Measurements from ENCODE around the gene ERP27. TPM values are rescaled to one million over a fixed set of nuclear protein-coding genes. Genes with fewer than 3 reads are reported as not detected.

Gene ERP27
- total RNA-seq = 1 to 10 TPM; 1.0 to 1.2 TPM
- long read RNA-seq, donor 1 = 0 reads
- long read RNA-seq, donor 2 = 0 reads

DNA sequence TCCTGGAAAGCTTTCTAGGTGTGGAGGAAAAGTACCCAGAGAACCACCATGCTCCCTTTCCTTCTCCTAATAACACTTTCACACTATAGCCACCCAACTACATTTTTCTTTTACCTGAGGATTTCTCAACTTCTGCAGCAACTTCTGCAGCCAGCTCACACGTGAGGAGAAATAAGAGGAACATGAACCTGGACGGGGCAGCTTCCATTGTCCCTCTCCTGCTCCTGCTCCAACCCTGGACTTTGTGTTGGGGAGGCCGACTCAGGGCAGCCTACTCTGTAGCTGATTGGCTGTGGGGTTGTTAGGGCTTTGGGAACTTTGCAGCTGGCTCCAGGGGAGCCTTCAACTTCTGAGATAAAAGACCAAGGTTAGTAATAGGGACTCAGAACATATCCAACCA lies at the start of gene ERP27:
Gene ERP27, minus strand, starts transcription at position 237 of the 400 bp plus-strand sequence. Its CDS starts 29 bp downstream, at position 208.
- intact Hi-C loops (cut with DNase I) = loop anchor here in 1 of 2 donors (10.0 kb wide), 1 partner anchor 46 kb away; no protein-coding TSS in a partner anchor
- no peak for DNase-seq (ENCODE audit: low spot score)

DNA sequence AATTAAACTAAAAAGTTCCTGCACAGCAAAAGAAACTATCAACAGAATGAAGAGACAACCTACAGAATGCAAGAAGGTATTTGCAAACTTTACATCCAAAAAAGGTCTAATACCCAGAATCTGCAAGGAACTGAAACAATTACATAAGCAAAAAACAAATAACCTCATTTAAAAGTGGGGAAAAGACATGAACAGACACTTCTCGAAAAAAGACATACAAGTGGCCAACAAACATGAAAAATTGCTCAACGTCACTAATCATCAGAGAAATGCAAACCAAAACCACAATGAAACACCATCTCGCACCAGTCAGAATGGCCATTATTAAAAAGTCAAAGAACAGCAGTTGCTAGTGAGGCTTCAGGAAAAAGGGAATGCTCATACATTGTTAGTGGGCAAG lies 49.7 kb upstream of the ERP27 start:
- no peak for DNase-seq (ENCODE audit: low spot score)
- intact Hi-C loops (cut with DNase I) = loop anchor here in 1 of 2 donors (10.0 kb wide), 1 partner anchor 53 kb away; the partner anchor contains the start of gene ERP27

DNA sequence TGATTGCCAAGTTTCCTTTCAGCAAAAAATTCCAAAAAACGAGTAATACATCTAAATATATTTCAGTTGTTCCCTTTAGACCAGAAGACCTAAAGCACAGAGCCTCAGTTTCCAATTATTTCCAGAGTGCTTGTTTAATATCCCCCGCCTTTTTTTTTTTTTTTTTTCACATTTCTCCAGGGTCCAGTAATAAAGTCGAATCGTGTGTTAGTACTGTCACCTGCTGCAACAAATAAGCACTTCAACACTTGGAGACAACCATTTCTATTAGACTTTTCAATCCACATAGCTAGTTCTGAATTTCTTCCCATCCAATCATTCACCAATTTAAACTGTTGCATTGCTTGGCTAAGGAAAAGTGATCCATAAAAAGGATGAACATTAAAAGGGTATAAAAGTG lies 48.1 kb upstream of the ERP27 start:
- intact Hi-C loops (cut with DNase I) = loop anchor here in 1 of 2 donors (10.0 kb wide), 1 partner anchor 52 kb away; the partner anchor contains the start of gene ERP27
- DNase-seq (ENCODE audit: low spot score) = no peak

DNA sequence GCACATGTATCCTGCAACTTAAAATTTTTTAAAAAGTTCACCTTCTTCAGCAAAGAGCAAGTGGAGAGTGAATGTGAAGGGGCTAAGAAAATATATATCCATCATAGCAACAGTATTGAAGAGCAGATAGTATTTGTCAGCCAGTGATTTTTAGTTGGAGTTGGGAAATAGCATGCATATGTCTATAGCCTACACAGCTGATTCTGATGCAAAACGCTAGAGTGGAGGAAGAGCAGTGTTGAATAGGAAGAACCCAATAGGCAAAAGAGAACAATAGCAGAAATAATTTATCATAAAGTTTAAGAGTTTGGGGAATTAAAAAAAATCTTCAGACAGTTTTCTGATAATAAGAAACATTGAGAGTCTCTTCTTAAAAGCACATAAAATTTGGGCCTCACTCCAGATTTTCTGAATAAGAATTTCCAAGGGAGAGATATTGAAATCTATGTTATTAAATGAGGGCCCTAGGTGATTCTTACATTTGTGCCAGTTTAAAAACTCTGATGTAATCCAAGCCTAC lies 46.5 kb upstream of the ERP27 start:
- intact Hi-C loops (cut with DNase I) = loop anchor here in 1 of 2 donors (10.0 kb wide), 1 partner anchor 50 kb away; the partner anchor contains the start of gene ERP27

DNA sequence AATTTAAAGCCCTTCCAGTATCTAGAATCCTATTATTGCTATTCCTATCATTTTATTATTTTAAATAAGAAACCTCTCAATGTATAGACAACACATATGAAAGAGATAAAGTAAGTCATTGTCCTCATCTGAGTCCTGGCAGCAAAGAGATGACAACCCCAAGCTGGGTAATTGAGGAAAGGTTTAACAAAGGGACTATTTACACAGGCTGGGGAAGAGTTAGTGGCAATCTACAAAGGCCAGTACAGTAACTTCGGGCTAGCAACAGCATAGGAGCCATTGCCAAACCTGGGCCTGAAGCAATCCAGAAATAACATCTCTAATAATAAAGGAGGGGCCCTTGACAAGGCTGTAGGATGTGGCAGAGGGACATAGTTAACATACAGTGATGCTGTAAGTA lies 45.7 kb upstream of the ERP27 start:
- no peak for DNase-seq (ENCODE audit: low spot score)
- intact Hi-C loops (cut with DNase I) = loop anchor here in 1 of 2 donors (10.0 kb wide), 1 partner anchor 49 kb away; the partner anchor contains the start of gene ERP27

More for the DNA sequence above, 46.5 kb upstream of the ERP27 start:
- DNase-seq (ENCODE audit: low spot score) = no peak

DNA sequence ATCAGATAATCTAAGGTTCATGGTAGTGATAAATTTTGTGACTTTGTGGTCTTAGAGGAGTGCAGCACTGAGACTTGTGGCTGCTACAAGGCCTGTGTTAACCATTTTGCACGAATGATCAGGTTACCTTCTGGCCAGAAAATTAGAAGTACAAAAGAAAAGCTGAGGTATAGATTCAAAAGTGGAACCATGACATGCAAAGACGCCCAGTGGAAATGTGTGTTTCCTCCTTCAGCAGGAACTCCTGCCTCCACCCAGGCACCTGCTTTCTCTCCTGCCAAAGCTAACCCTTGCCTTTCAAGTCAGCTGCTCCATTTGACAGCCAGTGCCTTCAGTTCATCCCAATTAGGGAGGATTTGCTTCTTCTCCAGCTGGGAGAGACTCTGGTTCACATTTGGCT lies 44.7 kb upstream of the ERP27 start:
- DNase-seq (ENCODE audit: low spot score) = no peak
- intact Hi-C loops (cut with DNase I) = loop anchor here in 1 of 2 donors (10.0 kb wide), 1 partner anchor 48 kb away; the partner anchor contains the start of gene ERP27

DNA sequence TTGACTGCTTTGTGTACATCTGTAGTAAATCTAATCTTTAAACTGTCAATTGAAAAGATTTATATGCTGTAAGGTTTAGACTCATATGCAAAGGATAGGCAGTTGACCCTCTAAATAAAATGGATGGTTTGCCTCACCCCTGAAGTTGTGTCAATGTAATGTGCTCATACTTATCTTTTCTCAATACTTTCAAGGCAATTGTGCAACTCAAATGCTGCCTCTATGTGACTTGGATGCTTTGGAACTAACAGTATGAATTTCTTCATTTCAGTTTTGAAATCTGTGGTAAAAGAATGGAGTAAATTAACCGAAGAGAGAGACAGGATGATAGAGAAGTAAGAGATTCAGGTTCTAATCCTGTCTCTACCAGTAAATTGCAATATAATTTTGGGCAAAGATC lies 44.2 kb upstream of the ERP27 start:
- intact Hi-C loops (cut with DNase I) = loop anchor here in 1 of 2 donors (10.0 kb wide), 1 partner anchor 48 kb away; the partner anchor contains the start of gene ERP27
- no peak for DNase-seq (ENCODE audit: low spot score)

DNA sequence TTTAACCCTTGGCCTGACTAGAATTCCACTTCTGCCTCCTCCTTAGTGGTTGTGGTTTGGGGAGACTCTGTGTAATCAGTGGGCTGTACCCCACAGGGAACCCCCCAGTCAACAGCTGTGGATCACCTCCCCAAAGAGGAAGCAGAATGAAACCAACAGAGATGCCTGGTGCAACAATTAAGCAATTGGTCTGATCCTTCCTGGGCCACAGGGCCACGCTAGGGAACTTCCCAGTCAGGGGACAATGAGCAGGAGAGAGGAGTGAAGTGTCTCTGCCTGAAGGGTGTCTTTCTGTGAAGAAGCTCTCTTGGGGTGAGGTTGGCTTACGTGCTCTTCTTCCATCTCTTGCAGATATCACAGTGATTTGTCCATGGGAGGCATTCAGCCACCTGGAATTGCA lies 42.7 kb upstream of the ERP27 start:
- intact Hi-C loops (cut with DNase I) = loop anchor here in 1 of 2 donors (10.0 kb wide), 1 partner anchor 46 kb away; the partner anchor contains the start of gene ERP27
- DNase-seq (ENCODE audit: low spot score) = no peak

DNA sequence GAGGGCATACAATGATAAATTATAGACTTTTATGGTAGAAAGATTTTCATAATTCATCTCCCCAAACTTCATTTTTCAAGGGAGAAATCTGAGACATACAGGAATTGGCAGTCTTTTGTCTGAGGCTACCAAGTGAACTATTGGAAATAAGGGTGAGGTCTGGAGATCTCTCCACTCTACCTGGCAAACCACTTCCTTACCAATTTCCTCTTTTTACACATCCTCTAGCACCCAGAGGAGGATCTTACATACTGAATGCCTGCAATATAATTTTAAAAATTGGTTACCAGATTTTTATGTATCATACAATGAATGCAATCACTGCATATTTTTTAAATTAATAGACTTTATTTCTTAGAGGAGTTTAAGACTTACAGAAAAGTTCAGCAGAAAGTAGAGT lies 41.1 kb upstream of the ERP27 start:
- DNase-seq (ENCODE audit: low spot score) = no peak
- intact Hi-C loops (cut with DNase I) = no loop called here

DNA sequence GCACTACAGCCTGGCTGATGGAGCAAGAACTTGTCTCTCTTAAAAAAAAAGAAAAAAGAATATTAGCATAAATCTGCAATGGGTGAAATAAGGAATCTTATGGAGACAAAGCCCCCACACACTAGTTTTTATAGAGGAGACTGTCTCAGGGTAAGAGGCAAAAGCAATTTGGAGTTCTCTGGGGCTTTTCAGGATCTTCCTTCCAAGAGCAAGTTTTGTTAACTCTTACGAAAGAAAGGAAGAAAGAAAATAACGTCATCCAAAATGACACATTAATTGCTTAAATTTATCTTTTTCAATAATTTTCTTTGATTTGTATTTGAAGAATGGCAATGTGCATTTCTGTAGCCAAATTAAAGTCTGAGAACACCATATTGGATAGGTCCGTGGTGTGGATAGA lies 38.3 kb upstream of the ERP27 start:
- no peak for DNase-seq (ENCODE audit: low spot score)
- intact Hi-C loops (cut with DNase I) = no loop called here

DNA sequence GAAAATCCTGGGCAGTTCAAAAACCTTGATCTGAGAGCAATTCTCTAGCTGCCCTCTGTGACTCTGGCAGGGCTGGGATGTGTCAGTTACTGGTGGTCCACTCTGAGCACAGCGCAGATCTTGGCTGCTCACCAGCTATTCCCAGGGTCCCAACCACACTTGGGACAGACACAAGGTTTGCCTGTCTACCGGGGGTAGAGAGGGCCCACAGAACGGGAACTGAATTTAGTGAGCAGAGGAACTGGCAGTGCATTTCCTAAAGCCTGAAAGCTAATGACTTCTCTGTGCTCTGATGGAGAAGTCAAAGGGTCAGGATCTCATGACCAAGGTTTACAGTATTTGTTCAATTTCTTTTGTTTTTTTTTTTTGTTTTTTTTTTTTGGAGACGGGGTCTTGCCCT lies 37.1 kb upstream of the ERP27 start:
- DNase-seq (ENCODE audit: low spot score) = no peak

DNA sequence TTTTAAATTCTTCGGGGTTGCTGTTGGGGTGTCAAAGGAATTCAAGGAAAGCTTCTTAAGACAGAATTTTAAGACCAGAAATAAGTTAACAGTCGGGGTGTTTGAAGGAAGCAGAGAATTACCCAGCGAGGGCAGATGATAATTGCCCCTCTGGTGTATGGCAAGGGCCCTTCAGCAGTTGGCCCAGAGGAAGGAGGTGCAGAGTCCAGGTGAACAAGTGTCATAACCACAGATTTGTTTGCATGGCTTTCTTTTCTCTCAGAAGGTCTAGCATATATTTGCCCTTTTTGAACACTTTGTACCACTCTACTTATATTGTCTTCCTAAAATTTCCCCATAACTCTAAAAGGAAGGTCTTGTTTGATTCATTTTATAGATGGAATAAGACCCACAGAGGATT lies 36.3 kb upstream of the ERP27 start:
- DNase-seq (ENCODE audit: low spot score) = no peak
- intact Hi-C loops (cut with DNase I) = no loop called here

More for the DNA sequence above, 37.1 kb upstream of the ERP27 start:
- intact Hi-C loops (cut with DNase I) = no loop called here

DNA sequence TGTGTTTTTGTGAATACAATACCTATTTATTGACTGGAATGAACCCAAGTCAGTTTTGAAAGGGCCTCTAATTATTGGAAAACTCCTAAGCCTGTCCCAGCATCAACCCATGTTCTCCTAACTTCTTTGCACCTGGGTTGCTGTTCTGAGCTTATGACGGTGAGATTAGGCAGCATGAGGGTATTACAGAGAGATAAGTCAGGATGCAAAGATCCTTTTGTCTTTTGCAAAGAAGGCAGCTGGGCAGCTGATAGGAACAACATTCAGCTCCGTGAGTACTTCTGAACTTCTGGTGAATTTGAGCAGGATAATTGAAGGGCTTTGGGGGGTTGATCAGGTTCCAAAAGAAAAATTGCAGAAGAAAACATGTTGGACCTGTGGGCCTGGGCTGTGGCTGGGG lies 34.5 kb upstream of the ERP27 start, which contains the start of gene PDE6H:
Gene PDE6H, plus strand, starts transcription at position 227 of the 400 bp plus-strand sequence. CDS start 4,971 bp downstream, outside the sequence.
- DNase-seq (ENCODE audit: low spot score) = no peak
- intact Hi-C loops (cut with DNase I) = no loop called here

DNA sequence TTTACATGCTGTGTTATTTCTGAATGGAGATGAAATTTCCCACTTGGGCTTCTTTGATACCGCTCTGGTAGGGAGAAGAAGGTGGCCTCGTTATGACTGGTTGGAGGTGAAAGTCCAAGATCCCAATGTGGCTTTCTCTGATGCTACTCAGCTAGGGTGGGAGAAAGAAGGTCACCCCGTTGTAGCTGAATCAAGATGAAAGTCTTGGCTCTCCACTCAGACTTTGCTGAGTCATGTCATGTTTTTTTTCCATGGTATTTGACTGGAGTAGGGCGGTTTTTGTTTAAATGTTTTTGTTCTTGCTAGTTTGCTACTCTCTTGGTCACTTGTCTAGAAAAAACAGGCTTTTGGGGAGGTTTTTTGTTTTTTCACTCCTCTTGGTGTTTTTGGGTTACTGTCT lies 32.1 kb upstream of the ERP27 start:
- intact Hi-C loops (cut with DNase I) = no loop called here
- no peak for DNase-seq (ENCODE audit: low spot score)

DNA sequence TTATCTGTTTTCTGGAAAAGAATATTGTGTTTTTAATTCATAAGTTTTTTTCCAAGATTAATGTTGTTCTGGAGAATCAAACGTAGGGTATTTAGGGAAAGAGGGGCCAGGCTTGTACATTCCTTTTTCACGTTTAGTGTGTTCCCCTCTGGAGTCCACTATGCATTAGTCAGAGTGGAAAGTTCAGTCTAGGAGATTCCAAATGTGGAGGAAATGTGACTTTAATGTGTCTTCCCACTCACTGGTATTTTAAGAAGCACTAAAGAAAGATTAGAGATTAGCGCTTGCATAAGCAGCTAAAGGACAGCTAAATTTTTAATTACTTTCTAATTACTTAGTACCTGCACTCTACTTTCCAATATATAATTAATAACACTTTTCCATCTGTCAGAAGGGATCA lies 30.1 kb upstream of the ERP27 start:
- DNase-seq (ENCODE audit: low spot score) = no peak
- intact Hi-C loops (cut with DNase I) = no loop called here

DNA sequence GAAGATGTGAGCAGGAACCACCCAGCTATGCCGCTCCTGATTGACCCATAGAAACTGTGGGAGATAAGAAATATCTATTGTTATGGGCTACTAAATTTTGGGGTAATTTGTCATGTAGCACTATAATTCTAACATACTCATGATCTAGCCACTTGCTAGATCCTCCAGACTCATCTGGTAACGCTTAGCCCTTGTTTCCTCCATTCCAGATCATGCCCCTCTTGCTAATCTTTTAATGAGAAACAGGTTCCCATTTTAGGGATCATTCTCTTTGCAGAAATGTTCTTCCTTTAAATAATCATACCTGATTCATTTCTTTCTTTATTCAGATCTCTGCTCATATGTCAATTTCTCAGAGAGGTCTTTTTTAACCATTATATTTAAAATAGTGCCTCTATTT lies 26.9 kb upstream of the ERP27 start:
- intact Hi-C loops (cut with DNase I) = no loop called here
- DNase-seq (ENCODE audit: low spot score) = no peak

DNA sequence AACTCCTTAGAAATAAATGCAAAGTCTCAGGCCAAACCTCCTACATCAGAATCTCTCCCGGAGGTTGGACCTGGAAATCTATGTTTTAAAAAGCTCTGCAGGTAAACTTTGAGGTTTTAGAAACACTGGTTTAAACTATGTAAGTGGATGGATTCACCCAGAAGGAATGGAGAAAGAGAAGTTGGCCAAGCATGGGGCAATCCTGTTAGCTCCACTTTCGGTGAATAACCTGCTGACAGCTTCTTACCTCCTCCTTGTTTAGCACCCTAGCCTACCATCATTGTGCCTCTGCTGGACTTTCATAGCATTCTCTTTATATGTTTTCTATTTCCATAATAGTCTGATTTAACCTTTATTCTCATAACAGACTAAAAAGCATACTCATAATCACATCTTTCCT lies 26.1 kb upstream of the ERP27 start:
- no peak for DNase-seq (ENCODE audit: low spot score)
- intact Hi-C loops (cut with DNase I) = no loop called here

DNA sequence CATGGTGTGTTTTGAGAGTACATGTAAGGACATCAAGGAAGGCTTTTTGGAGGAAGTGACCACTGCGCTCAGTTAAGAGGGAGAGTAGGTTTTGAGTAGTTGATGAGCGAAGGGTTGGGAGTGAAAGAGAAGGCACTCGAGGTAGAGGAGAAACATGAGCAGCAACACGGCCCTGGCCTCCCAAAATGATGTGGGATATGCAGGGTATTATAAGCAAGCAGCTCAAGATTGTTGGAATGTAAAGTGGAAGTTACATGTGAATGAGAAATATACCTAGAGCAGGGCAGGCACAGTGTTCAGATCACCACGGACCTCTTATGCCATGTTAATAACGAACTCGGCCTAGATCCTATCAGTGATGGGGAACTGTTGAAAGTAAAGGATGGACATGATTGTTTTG lies 25.2 kb upstream of the ERP27 start:
- intact Hi-C loops (cut with DNase I) = no loop called here
- DNase-seq (ENCODE audit: low spot score) = no peak

DNA sequence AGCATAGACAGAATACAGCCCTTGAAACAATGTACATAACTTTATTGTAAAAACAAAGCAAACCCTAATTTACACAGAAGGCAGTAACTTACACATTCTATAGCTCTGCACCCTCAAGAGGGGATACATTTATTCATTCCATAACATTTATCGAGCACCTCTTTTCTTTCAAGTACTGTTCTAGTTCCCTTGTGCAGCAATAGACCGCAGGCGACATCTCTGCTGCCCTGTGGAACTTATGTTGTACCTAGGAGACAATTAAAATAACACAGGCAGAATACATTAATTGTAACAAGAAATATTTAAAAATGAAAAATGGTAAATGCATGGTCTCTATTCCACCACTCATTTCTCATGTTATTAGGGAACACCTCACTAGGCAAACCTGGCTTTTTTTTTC lies 24.5 kb upstream of the ERP27 start:
- intact Hi-C loops (cut with DNase I) = no loop called here
- DNase-seq (ENCODE audit: low spot score) = no peak

DNA sequence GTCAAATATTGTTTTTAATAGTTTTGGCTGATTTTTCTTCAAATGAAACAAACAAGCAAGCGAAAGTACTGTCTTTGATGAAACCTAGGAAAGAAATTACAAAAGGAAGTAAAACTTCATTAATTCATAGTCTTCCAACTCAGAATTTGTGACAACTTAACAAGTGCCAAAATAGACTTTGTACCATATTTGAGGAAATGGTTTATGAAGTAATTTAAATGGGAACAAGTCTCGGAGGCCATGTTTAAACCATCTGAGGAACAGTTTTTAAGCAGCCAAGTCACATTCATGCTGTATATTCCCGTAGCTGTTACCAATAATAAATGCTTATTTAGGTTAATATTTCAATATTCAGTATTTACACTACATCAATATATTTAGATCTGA lies 23.8 kb upstream of the ERP27 start:
- DNase-seq (ENCODE audit: low spot score) = no peak
- intact Hi-C loops (cut with DNase I) = no loop called here

DNA sequence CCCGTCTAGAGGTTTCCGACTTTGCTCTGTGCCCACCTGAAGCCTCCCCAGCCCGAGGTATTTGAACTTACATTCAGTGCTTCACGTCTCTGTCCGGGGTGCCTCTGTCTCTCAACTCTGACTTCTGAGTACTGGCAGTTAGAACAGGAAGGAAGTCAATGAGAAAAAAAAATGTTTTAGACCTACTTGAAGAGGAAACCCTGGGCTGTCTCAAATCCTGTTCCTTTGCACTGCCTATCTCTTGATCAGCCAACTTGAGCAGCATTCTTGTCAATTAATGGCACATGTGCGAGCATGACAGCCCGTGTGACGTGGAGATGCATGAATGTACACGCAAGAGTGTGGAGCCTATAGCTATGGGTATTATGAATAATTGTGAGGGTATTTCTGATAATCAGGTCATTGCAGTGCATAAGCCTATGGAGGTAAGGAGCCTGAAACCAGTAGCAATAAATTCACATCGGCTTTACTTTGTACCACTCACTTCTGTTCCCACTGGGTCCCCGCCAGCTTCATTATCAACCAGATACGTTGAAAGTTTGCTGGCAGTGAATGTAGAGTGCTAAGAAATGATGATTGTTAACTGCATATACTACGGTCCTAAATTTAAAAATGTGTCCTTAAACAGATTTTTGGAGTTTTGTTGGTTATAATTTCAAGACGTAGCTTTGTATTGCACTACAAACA lies 23.3 kb upstream of the ERP27 start, which contains the start of gene ARHGDIB:
Gene ARHGDIB, minus strand, starts transcription at position 136 of the 687 bp plus-strand sequence. CDS start 10,889 bp downstream, outside the sequence.
- no peak for DNase-seq (ENCODE audit: low spot score)
- intact Hi-C loops (cut with DNase I) = no loop called here

Measured in posterior vena cava (tissue), 2 donors.